ENCODE measurements around the gene TRPM3.

TRPM3 gene

GRCh38 chr9:71096421-71097108 lies 24.9 kb downstream of the TRPM3 start:
- no peak for DNase-seq

DNA sequence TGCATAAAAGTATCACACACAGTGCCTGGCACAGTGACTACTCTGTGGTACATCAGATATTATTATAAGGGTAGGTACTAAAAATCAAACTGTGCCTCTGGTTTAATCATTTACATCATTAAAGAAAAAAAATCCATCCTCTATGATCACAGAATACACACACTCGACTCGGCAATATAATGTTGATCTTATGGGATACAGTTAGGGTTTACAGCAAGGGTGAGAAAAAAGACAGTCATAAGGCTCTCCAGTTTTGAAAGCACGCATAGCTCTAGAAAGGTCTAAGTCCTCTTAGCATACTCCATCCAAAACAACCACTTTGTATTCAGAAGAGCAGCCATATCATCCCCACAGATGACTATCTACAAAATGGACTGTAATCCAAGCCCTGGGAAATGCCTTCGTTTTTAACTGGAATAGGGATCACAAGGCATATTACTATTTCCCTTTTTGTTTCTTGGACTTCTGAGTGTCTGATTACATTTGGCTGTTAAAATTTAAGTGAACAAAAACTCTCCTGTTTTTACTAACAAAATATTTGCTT lies 26.6 kb downstream of the TRPM3 start:
- no peak for DNase-seq

- DNase-seq = no peak
Observed at GRCh38 chr9:71090896-71091295, 30.5 kb downstream of the TRPM3 start.

DNA sequence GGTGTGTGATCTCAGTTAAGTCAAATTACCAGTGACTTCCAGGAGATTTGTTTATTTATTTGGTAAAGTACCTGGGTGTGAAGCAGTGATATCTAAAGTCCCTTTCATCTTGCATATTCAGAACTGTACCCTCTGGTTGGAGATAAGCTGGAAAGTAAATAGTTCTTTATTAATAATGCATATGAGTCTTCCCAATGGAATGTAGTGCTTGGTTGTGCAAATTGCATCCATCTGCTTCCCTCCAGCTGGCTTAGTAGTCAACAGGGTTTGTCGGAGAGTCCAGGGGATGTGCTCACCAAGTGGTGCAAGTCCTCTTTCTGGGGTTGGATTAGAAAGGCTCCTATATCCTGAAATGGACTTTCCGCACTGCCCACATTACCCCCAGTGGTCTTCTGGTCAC lies 42.0 kb downstream of the TRPM3 start:
- no peak for DNase-seq

DNA sequence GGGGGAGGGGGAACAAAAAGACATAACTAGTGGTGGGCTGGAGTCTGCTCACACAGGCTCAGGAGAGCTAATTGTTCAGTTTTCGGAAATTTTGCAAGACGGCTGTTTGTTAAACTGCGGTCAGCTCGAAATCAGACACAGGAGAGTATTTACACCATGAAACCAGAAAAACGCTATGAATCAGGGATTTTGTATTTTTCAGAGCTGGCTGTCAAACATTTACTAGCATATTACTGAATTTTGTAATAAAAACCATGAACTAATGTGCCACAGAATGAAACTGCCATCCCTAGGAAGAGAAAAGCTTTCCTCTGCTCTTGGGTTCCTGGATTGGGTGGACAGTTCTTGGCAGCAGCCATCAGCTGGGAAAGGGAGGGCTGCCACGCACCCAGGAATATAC lies 45.3 kb downstream of the TRPM3 start:
- DNase-seq = no peak

- no peak for DNase-seq
Observed at GRCh38 chr9:71073494-71073893, 47.9 kb downstream of the TRPM3 start.

DNA sequence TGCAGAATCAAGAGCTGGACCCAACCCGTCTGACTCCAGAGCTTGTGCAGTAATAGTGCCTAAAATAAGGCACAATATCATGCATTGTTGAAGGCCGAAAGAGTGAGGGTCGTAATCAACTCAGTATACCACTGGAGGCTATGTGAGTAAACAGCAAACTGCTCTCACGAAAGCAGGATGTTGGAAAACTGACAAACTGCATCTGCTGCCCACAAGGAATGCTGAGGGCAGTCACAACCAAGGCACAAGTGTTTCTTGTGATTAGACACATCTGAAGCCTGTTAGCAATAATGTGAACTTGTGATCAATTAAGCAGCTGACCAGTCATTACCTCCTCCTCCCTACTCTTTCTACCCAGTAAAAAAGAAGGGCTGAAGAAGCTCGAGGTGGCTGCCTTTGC lies 48.8 kb downstream of the TRPM3 start:
- DNase-seq = no peak

DNA sequence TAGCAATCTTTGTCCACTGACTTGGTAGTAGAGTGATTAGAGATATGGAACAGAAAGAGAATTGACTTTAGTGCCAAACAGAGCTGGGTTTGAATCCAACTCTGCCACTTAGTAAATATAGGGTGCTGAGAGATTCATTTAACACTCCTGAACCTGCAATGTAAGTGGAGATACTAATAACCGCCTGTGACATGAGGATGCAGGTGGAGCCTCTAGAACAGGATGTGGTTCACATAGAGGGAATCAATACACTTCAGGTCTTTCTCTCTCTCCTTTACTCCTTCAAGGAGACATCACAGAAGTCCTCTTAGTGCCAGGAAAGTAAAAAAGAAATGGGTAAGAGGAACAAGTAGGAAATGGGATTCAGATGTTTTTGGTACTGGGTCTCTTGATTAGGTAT lies 49.8 kb downstream of the TRPM3 start:
- DNase-seq = no peak

DNA sequence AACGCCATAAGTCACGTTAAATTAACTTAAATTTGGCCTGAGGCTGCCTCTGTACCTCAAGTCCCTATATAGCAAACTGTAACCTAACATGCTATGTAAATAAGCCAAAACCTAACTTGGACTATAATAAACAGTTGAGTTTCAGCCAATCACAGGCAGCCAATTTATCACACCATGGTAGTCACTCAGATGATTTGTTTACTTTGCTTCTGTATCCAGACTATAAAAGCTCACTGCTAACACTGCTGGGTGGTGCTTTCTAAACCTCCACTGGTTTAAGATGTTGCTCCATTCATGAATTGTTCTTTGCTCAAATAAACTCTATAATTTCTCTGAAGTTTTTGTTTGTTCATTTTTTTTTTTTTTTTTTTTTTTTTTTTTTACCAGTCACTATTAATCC lies 62.8 kb downstream of the TRPM3 start:
- DNase-seq = no peak

GRCh38 chr9:71052287-71052686 lies 69.1 kb downstream of the TRPM3 start:
- no peak for DNase-seq

DNA sequence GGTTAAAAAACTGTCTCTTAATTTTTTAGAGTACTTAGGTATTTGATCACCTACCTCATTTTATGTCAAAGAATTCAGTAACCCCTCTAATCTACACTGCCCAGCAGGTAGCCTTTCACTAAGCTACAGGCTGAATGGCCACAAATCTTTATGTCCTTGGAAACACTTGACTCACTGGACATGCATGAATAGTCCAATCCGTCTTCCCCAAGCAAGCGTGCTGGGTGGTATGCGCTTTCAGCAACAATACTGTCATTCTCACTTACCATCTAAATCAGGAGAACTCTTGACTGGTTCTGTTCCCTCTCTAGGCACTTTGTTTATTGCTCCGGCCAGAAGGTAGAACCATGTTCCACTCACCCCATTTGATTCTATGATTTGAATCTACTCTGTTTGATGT lies 73.1 kb downstream of the TRPM3 start:
- DNase-seq = no peak

GRCh38 chr9:71042448-71042990 lies 78.9 kb downstream of the TRPM3 start:
- no peak for DNase-seq

DNA sequence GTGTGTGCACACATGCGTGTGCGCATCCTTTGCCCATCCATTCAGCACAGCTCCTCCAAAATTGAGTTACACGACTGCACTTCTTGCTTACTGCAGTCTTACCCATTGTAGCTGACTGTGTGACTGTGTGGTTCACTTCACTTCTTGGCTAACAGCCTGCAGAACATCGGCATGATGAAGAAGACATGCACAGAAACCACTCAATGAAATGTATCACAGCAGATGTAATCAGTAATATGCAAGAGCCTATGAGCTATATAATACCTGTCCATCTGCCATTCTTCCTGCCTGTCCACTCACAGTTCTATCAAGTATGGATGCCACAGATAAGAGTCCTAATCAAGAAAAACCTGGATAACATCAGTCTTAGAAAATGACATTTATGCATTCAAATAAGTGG lies 83.9 kb downstream of the TRPM3 start:
- DNase-seq = no peak

GRCh38 chr9:71036501-71036900 lies 84.9 kb downstream of the TRPM3 start:
- no peak for DNase-seq

DNA sequence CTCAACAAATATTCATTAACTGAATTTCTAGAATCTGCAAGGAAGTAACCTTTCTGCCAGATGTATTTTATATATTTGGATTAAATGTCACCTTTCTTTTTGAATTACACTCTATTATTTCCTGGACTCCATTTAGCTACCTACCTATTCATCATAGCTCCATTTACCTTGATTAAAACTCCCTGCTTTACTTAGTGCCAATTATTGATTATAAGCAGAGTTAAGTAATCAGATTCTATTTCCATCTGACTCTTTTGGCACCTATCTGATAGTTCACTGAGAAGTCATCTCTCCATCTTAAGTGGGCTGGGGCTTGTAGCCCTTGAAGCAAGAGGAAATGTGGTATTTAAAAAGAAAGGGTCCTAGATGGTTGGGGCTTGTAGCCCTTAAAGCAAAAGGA lies 88.6 kb downstream of the TRPM3 start:
- DNase-seq = no peak

GRCh38 chr9:71025728-71026127 lies 95.7 kb downstream of the TRPM3 start:
- DNase-seq = no peak

- no peak for DNase-seq
Observed at GRCh38 chr9:71025201-71025600, 96.2 kb downstream of the TRPM3 start.

- no peak for DNase-seq
Observed at GRCh38 chr9:71010258-71010657, 111.2 kb downstream of the TRPM3 start.

DNA sequence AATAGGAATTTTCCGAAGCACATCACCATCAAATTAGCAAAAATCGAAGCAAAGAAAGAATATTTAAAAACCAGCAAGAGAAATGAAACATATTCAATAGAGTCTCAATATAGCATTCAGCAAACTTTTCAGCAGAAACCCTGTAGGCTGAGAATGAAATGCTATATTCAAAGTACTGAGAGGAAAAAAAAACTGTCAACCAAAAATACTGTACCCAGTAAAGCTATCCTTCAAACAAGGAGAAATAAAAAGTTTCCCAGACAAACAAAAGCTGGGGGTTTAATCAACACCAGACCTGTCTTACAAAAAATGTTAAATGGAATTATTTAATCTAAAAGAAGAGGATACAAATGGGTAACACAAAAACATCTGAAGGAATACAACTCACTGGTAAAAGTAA lies 116.0 kb downstream of the TRPM3 start:
- DNase-seq = no peak

DNA sequence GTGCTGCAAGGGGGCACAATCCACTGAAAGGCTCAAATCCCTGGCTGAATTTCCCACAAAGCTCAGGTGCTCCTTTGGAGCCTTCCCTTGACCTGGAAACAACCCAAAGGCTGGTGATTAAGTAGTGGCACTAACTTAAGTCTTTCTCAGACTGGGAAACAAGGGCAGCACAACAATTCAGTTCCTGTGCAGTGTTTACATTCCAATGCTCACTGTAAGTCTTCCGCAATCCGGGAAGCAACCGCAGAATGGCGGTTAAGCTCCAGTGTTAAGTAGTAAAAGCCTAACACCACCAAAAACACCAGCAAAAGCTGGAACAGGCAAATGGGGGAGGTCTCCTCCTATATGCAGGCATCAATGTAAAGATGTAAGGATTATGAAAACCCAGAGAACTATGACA lies 117.2 kb downstream of the TRPM3 start:
- no peak for DNase-seq

- no peak for DNase-seq
Observed at GRCh38 chr9:71003346-71003745, 118.1 kb downstream of the TRPM3 start.

DNA sequence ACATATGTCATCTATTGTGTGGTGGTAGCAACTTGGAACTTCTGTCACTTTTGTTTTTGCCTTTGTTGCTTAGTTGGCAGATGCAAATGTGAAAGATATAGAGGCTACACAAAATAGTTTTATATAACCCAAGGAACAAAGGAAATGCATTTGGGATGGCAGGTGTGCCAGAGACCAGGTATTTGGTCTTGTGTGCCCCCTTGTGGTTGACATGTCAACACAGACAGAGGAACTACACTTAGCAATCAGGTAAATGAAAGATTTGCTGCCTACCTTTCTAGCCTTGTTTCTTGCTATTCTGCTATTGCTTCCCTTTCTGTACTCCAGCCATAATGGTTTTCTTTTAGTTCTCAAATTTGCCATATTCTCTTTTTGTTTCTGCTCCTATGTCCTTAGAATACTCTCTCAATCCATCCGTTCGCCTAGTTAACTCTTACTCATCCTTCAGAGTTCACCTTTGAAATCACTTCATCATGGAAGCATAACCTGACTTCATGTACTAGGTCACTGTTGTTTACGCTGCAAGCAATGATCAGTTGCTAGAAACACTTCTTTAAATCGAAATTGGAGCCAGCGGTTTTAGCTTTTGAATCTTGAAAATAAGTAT lies 119.5 kb downstream of the TRPM3 start:
- DNase-seq = peak in 1 of 5 experiments; percentile 15

GRCh38 chr9:70998962-70999361 lies 122.5 kb downstream of the TRPM3 start:
- no peak for DNase-seq

- no peak for DNase-seq
Observed at GRCh38 chr9:70995511-70995910, 125.9 kb downstream of the TRPM3 start.

All from T-helper 2 cell (primary cell).